Mammary epithelial cell (primary cell): Measurements from ENCODE around the gene PCCA.

ENCODE experiments used
- EZH2 ChIP-seq: IDR thresholded peaks from 2 replicates; pipeline ENCODE4 v1.6.1; 2012; ENCODE audit warnings: low read length, inconsistent platforms, borderline replicate concordance
- TF ChIP-seq, protein P1 (sequence below), 2 donors: IDR thresholded peaks in 1 of 2; conservative IDR thresholded peaks in 1 of 2; 2 replicates each; pipeline ENCODE4 v1.5.1; 2011 to 2012; ENCODE audit warnings: inconsistent platforms in 2 of 2, low read length in 2 of 2, mild to moderate bottlenecking in 2 of 2, control low read depth in 1 of 2, low read depth in 1 of 2; ENCODE audit not compliant: insufficient read depth in 1 of 2; ENCODE audit errors: extremely low read depth in 1 of 2

DNA sequence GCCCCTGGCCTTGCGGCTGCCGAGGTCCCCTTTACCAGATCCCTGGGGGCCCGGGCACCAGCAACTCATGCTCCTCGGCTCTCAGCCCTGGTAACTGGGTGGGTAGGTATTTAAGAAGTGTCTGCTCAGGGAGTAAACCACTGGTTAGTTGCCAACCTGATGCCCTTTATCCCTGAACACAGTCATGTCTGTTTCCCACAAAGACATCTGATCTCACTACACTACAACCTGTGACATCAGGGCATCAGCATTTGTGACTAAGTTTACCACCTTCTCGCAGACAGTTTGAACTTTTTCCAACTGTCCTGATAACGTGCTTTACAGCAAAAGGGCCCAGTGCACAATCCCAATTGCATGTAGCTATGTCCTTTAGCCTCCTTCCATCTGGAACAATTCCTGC lies 477.6 kb downstream of the PCCA start:
- TF ChIP-seq, protein P1, sequence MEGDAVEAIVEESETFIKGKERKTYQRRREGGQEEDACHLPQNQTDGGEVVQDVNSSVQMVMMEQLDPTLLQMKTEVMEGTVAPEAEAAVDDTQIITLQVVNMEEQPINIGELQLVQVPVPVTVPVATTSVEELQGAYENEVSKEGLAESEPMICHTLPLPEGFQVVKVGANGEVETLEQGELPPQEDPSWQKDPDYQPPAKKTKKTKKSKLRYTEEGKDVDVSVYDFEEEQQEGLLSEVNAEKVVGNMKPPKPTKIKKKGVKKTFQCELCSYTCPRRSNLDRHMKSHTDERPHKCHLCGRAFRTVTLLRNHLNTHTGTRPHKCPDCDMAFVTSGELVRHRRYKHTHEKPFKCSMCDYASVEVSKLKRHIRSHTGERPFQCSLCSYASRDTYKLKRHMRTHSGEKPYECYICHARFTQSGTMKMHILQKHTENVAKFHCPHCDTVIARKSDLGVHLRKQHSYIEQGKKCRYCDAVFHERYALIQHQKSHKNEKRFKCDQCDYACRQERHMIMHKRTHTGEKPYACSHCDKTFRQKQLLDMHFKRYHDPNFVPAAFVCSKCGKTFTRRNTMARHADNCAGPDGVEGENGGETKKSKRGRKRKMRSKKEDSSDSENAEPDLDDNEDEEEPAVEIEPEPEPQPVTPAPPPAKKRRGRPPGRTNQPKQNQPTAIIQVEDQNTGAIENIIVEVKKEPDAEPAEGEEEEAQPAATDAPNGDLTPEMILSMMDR (conservative IDR thresholded peaks at IDR 0.05 in 1 of 2, IDR thresholded peaks at IDR 0.05 in 1 of 2; ENCODE audit: extremely low read depth in 1 of 2, insufficient read depth in 1 of 2, low read depth in 1 of 2, low read length in 2 of 2) = no peak
- no peak for TF ChIP-seq EZH2
